GM12801 (cell line): ENCODE measurements around the gene RBM20.

Source experiments
- TF ChIP-seq, protein P1 (sequence below): IDR thresholded peaks from one replicate; pipeline ENCODE4 v1.5.1; 2011; ENCODE audit warnings: control low read depth; ENCODE audit not compliant: insufficient read length; ENCODE audit errors: extremely low read depth

The RBM20 gene

DNA sequence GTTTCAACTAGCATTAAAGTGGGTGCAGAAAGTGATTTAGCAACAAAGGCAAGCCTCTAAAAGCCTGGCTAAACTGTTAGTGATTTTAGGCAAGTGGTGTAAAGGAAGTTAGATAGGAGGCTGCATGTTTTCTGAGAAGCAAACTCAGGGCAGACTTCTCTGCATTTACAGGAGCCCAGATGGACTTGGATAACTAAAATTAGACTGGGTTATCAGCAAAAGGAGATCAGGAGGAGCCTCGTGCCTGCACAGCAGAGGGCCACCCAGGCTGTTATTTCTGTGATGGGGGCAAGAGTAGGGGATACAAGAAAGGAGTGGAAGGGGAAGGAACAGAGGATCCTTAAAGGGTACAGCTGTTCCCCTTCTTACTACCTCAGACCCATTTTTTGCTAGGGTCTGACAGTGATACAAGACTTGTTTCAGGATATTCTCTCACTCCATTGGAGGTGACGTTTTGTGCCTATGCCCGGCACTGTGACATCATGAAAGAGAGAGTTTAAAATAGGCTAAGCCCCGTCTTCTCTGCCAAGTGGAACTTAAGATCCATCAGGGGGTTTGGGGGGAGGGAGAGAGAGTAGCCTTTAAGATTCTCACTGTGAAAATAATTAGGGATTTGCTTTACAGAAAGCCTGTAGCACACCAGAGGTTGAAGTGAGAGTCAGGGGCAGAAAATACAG lies 178.0 kb downstream of the RBM20 start:
- TF ChIP-seq, protein P1, sequence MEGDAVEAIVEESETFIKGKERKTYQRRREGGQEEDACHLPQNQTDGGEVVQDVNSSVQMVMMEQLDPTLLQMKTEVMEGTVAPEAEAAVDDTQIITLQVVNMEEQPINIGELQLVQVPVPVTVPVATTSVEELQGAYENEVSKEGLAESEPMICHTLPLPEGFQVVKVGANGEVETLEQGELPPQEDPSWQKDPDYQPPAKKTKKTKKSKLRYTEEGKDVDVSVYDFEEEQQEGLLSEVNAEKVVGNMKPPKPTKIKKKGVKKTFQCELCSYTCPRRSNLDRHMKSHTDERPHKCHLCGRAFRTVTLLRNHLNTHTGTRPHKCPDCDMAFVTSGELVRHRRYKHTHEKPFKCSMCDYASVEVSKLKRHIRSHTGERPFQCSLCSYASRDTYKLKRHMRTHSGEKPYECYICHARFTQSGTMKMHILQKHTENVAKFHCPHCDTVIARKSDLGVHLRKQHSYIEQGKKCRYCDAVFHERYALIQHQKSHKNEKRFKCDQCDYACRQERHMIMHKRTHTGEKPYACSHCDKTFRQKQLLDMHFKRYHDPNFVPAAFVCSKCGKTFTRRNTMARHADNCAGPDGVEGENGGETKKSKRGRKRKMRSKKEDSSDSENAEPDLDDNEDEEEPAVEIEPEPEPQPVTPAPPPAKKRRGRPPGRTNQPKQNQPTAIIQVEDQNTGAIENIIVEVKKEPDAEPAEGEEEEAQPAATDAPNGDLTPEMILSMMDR = no peak

DNA sequence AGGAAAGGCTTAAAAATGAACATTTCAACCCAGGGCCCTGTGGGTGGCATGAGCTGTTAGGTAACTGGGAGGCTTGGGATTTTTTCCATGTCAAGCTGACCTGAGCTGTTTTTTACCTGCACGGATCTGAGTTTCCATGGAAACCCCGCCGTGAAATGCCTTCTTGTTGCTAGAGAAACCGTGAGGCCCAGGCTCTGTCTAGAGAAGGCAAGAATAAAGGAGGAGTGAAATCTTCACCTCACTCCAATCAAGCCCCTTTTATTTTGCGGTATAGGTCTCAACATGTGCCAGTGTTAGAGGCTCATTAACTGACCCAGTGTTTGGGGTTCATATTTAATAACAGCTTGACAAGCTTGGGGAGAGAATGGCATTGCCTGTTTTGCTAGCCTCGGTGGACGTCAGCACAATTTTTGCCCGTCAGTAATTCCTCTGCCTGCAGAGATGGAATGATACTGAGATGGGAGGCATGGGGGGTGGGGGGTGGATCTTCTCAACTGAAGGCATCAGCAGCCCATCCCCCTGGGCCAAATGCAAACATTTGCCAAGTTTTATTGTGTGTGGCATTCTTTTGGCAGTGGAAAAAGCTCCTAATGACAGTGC lies 178.7 kb downstream of the RBM20 start:
- TF ChIP-seq, protein P1 = no peak

DNA sequence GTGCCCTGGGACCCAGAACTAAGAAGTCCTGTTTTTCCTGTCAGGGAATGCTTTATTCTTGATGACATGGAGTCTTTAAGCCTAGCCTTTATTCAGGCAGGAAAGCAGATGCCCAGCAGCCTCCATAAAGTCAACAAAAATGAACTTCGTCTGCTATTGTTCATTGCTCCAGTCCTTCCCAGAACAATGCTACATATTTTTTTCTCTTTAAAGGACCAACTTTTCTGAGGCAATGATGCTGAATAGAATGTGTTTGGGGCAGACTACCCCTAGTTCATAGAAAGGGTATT lies 180.0 kb downstream of the RBM20 start:
- TF ChIP-seq, protein P1 = no peak

DNA sequence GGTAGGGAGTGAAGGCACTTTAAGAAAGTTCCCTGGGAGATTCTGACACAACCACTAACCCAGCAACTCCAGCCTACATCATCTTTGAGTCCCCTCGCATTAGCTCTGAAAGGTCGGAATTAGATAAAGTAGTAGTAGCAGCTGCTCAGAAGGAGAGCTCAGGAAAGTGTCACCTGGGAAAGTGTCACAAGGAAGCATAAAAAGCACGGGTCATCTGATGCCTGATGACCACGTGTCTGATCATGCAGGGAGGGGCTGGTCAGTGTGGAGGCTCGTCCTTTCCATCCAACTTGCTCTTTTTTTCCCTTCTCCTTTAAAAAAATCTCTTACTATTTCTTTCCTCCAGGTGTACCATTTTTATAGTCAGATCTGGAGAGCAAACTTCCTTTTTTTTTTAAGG lies 180.5 kb downstream of the RBM20 start:
- TF ChIP-seq, protein P1 = no peak

DNA sequence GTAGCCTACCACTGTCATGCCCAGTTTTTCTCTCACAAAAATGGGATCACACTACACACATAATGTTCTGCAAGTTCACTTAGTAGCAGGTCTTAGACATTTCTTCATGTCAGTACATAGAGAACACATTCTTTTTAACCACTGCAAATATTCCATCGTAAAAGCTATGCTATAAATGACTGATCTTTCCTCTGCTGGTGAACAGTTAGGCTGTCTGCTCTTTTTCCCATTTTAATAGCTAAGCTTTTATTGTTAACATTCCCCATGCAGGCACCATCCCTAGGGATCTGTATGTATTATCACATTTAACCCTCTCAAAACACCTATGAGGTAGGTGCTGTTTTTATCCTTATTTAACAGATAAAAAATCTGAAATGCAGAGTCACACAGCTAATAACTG lies 181.4 kb downstream of the RBM20 start:
- TF ChIP-seq, protein P1 = no peak

DNA sequence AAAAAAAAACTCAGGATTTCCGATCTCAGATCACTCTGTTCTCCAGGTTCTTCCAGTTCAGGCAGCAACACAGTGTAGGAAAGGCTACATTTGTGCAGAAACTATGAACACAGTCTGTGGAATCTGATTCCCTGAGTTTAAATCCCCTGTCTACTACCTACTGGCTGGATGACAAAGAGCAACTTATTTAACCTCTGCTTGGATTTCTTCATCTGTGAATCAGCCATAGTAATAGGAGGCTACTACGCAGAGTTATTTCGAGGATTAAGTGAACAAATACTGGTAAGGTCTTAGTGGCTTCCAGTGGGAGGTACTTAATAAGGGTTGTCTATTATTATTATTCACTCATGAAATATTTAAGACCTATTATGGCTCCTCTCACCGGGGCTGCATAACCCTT lies 183.3 kb downstream of the RBM20 start:
- TF ChIP-seq, protein P1 = no peak

DNA sequence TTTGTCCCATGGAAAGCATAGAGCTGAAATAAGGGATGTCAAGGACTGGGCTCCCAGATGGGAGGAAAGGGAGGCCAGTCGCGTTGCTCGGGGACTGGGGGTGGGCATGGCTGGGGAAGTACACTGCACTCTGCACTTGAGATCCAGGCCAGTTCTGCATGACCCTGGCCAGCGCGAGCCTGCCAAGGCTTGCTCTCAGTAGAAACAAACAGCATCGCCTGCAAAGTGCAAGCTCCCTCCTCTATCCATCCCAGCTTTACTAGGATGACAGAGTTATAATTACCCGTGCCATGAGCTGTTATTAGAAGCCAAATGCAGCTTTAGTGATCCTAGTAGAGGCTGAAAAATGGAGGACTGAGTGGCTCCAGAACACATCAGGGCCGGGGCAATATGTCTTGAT lies 183.7 kb downstream of the RBM20 start:
- TF ChIP-seq, protein P1 = no peak
